PC-9 (cell line): ENCODE results near the gene MST1R. TPM values are rescaled to one million over a fixed set of nuclear protein-coding genes. Genes with fewer than 3 reads are reported as not detected.

Experiments used
- BruUV-seq: library from RNA; stranded (reverse); fragments of 400-500 nt; replicated peaks from 2 replicates; lab custom pipeline; 2021; lab: Mats Ljungman, UMichigan
- CTCF ChIA-PET: fragments of 300-600 bp; sonication (Branson Sonifier 250); formaldehyde crosslinking; loops from one replicate; lab custom pipeline; 2022; ENCODE audit warnings: antibody characterized with exemption; lab: Charles Lee
- POLR2A ChIA-PET: fragments of 300-600 bp; sonication (Branson Sonifier 250); formaldehyde crosslinking; loops from one replicate; lab custom pipeline; 2022; ENCODE audit warnings: antibody characterized with exemption; ENCODE audit not compliant: unreplicated experiment; lab: Charles Lee
- DNase-seq, 2 experiments: peaks; one replicate each; pipeline versions ENCODE4 v3.0.0 to v3.0.0-alpha.2; 2015 to 2022; ENCODE audit warnings: mixed read lengths in 1 of 2
- H2AFZ ChIP-seq: fragments of 200-600 bp; sonication (generic); 2 replicates; pipeline ENCODE4 v1.8.1; 2017; ENCODE audit warnings: antibody characterized with exemption
- H3F3A ChIP-seq: fragments of 200-600 bp; sonication (generic); 2 replicates; pipeline ENCODE4 v1.8.1; 2017; ENCODE audit warnings: antibody characterized with exemption, mild to moderate bottlenecking, low read depth; ENCODE audit not compliant: insufficient read depth
- H3K27ac ChIP-seq: fragments of 200-600 bp; sonication (generic); 2 replicates; pipeline ENCODE4 v1.6.1; 2016; ENCODE audit warnings: mixed run types
- H3K27me3 ChIP-seq: fragments of 200-600 bp; sonication (generic); 2 replicates; pipeline ENCODE4 v1.6.1; 2016; ENCODE audit warnings: low read depth, mixed run types; ENCODE audit not compliant: insufficient read depth
- H3K36me3 ChIP-seq: fragments of 200-600 bp; sonication (generic); 2 replicates; pipeline ENCODE4 v1.6.1; 2016; ENCODE audit warnings: low read depth, mixed run types
- H3K4me1 ChIP-seq: fragments of 200-600 bp; sonication (generic); replicated peaks from 2 replicates; pipeline ENCODE4 v1.6.1; 2016; ENCODE audit warnings: mixed run types; ENCODE audit not compliant: insufficient read depth
- H3K4me2 ChIP-seq: fragments of 200-600 bp; sonication (generic); 2 replicates; pipeline ENCODE4 v1.6.1; 2017; ENCODE audit warnings: mixed run types
- H3K4me3 ChIP-seq: fragments of 200-600 bp; sonication (generic); 2 replicates; pipeline ENCODE4 v1.6.1; 2016; ENCODE audit warnings: mixed run types
- H3K79me2 ChIP-seq: fragments of 200-600 bp; sonication (generic); 2 replicates; pipeline ENCODE4 v1.6.1; 2017; ENCODE audit warnings: low read depth, mixed run types
- H3K9me2 ChIP-seq: fragments of 200-600 bp; sonication (generic); 2 replicates; pipeline ENCODE4 v1.8.1; 2017; ENCODE audit warnings: mild to moderate bottlenecking; ENCODE audit not compliant: insufficient read depth
- H3K9me3 ChIP-seq: fragments of 200-600 bp; sonication (generic); 2 replicates; pipeline ENCODE4 v1.8.1; 2016; ENCODE audit warnings: low read depth; ENCODE audit not compliant: insufficient read depth
- H4K20me1 ChIP-seq: fragments of 200-600 bp; sonication (generic); 2 replicates; pipeline ENCODE4 v1.8.1; 2017; ENCODE audit not compliant: insufficient read depth
- CTCF ChIP-seq: fragments of 200-600 bp; sonication (generic); conservative IDR thresholded peaks from 2 replicates; pipeline ENCODE4 v1.6.1; 2017; ENCODE audit warnings: mixed run types, antibody characterized with exemption, mild to moderate bottlenecking, moderate library complexity
- EZH2 ChIP-seq: fragments of 200-600 bp; sonication (generic); IDR thresholded peaks from 2 replicates; pipeline ENCODE4 v1.8.0; 2017; ENCODE audit warnings: antibody characterized with exemption, low read depth
- intact Hi-C: fragments of 100-400 bp; cut with micrococcal nuclease; formaldehyde crosslinking; loops from one replicate; pipeline ENCODE4 v1.10.0; 2022; ENCODE audit not compliant: unreplicated experiment
- total RNA-seq: library from RNA; stranded (reverse); gene quantifications from 2 replicates; pipeline ENCODE4 v1.2.3, GENCODE V29; 2021

Gene MST1R
- total RNA-seq, 1 experiment from 2014 or later: 98.3 TPM

- POLR2A ChIA-PET: interaction anchor here (0.6 to 0.7 kb wide), 3 partner anchors 49 to 381 kb away, joined by 3 to 11 read pairs (median 8); no protein-coding TSS in a partner anchor
- no TSS peak for BruUV-seq
- TF ChIP-seq EZH2: no peak
Measured at GRCh38 chr3:49882166-49882565, 21.5 kb downstream of the MST1R start.

GRCh38 chr3:49880581-49881315 lies 22.9 kb downstream of the MST1R start:
- Histone ChIP-seq H4K20me1 (no peaks in the 10 kb centered on the region), H3K9me3 (no peaks in the 10 kb centered on the region), H3K36me3 (no peaks in the 10 kb centered on the region), H3K4me3 (no peak overlapping the region), H3K79me2 (no peaks in the 10 kb centered on the region), H3K9me2 (no peaks in the 10 kb centered on the region), H3K4me2 (no peak overlapping the region), H2AFZ (no peak overlapping the region), H3K4me1 (no peaks in the 10 kb centered on the region), H3K27me3 (no peaks in the 10 kb centered on the region), H3K27ac (no peak overlapping the region), H3F3A (0 out of 2 replicates have a peak, but pooled peaks cover 4% of the 10 kb centered on the region)
- no peak for TF ChIP-seq EZH2
- no peak for TF ChIP-seq CTCF
- ChIA-PET CTCF (interaction anchor here (0.6 kb wide), 1 partner anchor 12 kb away, joined by 3 read pairs; no protein-coding TSS in a partner anchor), POLR2A (interaction anchor here (0.7 kb wide), 2 partner anchors 20 to 72 kb away, joined by 4 to 5 read pairs; no protein-coding TSS in a partner anchor)
- DNase-seq: no peak
- intact Hi-C loops: no loop called here
- BruUV-seq: no TSS peak

More at GRCh38 chr3:49882166-49882565, 21.5 kb downstream of the MST1R start:
- H3K79me2 ChIP-seq: no peaks in the 10 kb centered on the region
- H3K4me1 ChIP-seq: no peaks in the 10 kb centered on the region
- no peaks in the 10 kb centered on the region for H3K27me3 ChIP-seq
- intact Hi-C loops: no loop called here
- H3K4me2 ChIP-seq: no peak overlapping the region
- no peaks in the 10 kb centered on the region for H3K9me2 ChIP-seq
- DNase-seq: no peak
- CTCF ChIA-PET: interaction anchor here (1.0 kb wide), 1 partner anchor 24 kb away, joined by 5 read pairs; no protein-coding TSS in a partner anchor
- H3K4me3 ChIP-seq: no peak overlapping the region
- H3F3A ChIP-seq: 0 out of 2 replicates have a peak, but pooled peaks cover 8% of the 10 kb centered on the region
- H3K36me3 ChIP-seq: no peaks in the 10 kb centered on the region
- H3K27ac ChIP-seq: no peak overlapping the region
- no peak overlapping the region for H2AFZ ChIP-seq
- H3K9me3 ChIP-seq: no peaks in the 10 kb centered on the region
- no peaks in the 10 kb centered on the region for H4K20me1 ChIP-seq

- ChIA-PET POLR2A (interaction anchor here (0.6 kb wide), 1 partner anchor 306 kb away, joined by 3 read pairs; no protein-coding TSS in a partner anchor), CTCF (no interaction called here)
- TF ChIP-seq CTCF (no peak), EZH2 (no peak)
- Histone ChIP-seq H3K79me2 (no peaks in the 10 kb centered on the region), H3K4me2 (no peak overlapping the region), H2AFZ (no peak overlapping the region), H3K9me3 (no peaks in the 10 kb centered on the region), H3K4me3 (no peak overlapping the region), H3K27ac (no peak overlapping the region), H3K4me1 (no peaks in the 10 kb centered on the region), H3K27me3 (no peaks in the 10 kb centered on the region), H3K36me3 (no peaks in the 10 kb centered on the region), H3K9me2 (no peaks in the 10 kb centered on the region), H4K20me1 (no peaks in the 10 kb centered on the region), H3F3A (0 out of 2 replicates have a peak, but pooled peaks cover 4% of the 10 kb centered on the region)
- intact Hi-C loops: no loop called here
- DNase-seq: no peak
- BruUV-seq: no TSS peak
Measured at GRCh38 chr3:49879721-49880120, 24.0 kb downstream of the MST1R start.
